Gastroesophageal sphincter (tissue), 4 donors: ENCODE results near the gene RFX3. TPM values are rescaled to one million over a fixed set of nuclear protein-coding genes. Genes with fewer than 3 reads are reported as not detected.
"Not testable (repeated sequence)": the region's sequence is repeated elsewhere in the genome, so short reads cannot be mapped to it uniquely, and the experiment has no call there.

Source experiments
- ATAC-seq: fragments of 150-250 bp; one replicate; pipeline ENCODE4 v1.9.1; 2016; ENCODE audit warnings: mild to moderate bottlenecking, moderate library complexity
- H3K27ac ChIP-seq, 4 donors: fragments of 200-600 bp; sonication (generic) in 3 of 4; 1 replicate in 3 of 4; 2 replicates in 1 of 4; pipeline ENCODE4 v1.5.1; 2016 to 2019
- H3K27me3 ChIP-seq: fragments of 200-600 bp; sonication (generic); one replicate; pipeline ENCODE4 v1.5.1; 2019
- H3K36me3 ChIP-seq, 2 donors: fragments of 200-600 bp; sonication (generic); one replicate each; pipeline ENCODE4 v1.5.1; 2019; ENCODE audit warnings: control low read depth in 1 of 2
- H3K4me1 ChIP-seq, 3 donors: fragments of 200-600 bp; sonication (generic); 1 replicate in 2 of 3; 2 replicates in 1 of 3; pipeline ENCODE4 v1.5.1; 2016 to 2019; ENCODE audit warnings: control low read depth in 2 of 3
- H3K4me3 ChIP-seq, 2 donors: fragments of 200-600 bp; sonication (generic); one replicate each; pipeline ENCODE4 v1.5.1; 2019; ENCODE audit warnings: mild to moderate bottlenecking in 1 of 2, moderate library complexity in 1 of 2
- H3K9me3 ChIP-seq, 3 donors: fragments of 200-600 bp; sonication (generic); one replicate each; pipeline ENCODE4 v1.5.1; 2017 to 2019; ENCODE audit warnings: control low read depth in 2 of 3
- EP300 ChIP-seq: sonication (generic); formaldehyde crosslinking; IDR thresholded peaks from one replicate; pipeline ENCODE4 v1.6.1; 2017; ENCODE audit warnings: antibody characterized with exemption, mild to moderate bottlenecking
- POLR2A ChIP-seq, 2 donors: fragments of 450-650 bp; IDR thresholded peaks; one replicate each; pipeline ENCODE4 v1.6.1; 2017; ENCODE audit warnings: antibody characterized with exemption in 2 of 2, mild to moderate bottlenecking in 2 of 2, moderate library complexity in 1 of 2
- POLR2AphosphoS5 ChIP-seq: sonication (generic); formaldehyde crosslinking; IDR thresholded peaks from one replicate; pipeline ENCODE4 v1.6.1; 2017; ENCODE audit warnings: antibody characterized with exemption
- WGBS, 2 donors: methylation state at CpG; one replicate each; pipeline ENCODE4 v1.1.5; 2018; ENCODE audit warnings: low coverage in 1 of 2; 5-methylcytosine and 5-hydroxymethylcytosine counted together
- total RNA-seq, 4 donors: library from RNA; depleted of rRNA; stranded (reverse); fragments of >200 nt; gene quantifications; one replicate each; pipeline ENCODE4 v1.1.0, GENCODE V29; 2016
- TF ChIP-seq, protein P1 (sequence below), 4 experiments: fragments of 200-600 bp in 2 of 4; fragments of 450-650 bp in 2 of 4; sonication (generic) in 1 of 4; IDR thresholded peaks; one replicate each; pipeline ENCODE4 v1.5.1; 2017 to 2019; ENCODE audit warnings: antibody characterized with exemption in 4 of 4, mild to moderate bottlenecking in 2 of 4, moderate library complexity in 2 of 4

RFX3 gene
- total RNA-seq, 4 donors from 2014 or later, result 5.6 to 9.0 (median 7.7) TPM

DNA sequence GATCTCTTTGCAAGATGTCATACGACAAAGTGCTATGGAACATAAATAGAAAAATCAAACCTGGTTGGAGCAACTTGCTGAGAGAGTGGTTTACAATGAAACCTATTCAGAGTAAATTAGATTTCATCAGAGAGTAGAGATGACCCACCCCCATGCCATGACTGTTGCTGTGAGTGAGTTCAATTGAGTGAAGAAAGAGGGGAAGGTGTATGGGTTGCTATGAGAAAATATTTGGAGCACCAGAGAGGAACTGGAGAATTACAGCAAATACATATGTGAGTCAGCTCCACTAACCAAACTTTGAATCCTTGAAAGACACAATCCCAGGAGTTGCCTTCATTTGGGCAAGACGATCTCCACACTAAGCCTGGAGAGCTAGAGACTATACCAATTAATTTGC is 217.2 kb downstream of the RFX3 start:
- no peaks in the 10 kb centered on the region for H3K9me3 ChIP-seq
- no peak overlapping the region for H3K27ac ChIP-seq
- no peak overlapping the region for H3K4me3 ChIP-seq
- 81 to 84% methylated on average over 2 of the region's 2 CpGs for WGBS, 2 donors
- H3K4me1 ChIP-seq, result no peaks in the 10 kb centered on the region
- H3K27me3 ChIP-seq, result no peaks in the 10 kb centered on the region
- no peak for ATAC-seq
- TF ChIP-seq, protein P1, sequence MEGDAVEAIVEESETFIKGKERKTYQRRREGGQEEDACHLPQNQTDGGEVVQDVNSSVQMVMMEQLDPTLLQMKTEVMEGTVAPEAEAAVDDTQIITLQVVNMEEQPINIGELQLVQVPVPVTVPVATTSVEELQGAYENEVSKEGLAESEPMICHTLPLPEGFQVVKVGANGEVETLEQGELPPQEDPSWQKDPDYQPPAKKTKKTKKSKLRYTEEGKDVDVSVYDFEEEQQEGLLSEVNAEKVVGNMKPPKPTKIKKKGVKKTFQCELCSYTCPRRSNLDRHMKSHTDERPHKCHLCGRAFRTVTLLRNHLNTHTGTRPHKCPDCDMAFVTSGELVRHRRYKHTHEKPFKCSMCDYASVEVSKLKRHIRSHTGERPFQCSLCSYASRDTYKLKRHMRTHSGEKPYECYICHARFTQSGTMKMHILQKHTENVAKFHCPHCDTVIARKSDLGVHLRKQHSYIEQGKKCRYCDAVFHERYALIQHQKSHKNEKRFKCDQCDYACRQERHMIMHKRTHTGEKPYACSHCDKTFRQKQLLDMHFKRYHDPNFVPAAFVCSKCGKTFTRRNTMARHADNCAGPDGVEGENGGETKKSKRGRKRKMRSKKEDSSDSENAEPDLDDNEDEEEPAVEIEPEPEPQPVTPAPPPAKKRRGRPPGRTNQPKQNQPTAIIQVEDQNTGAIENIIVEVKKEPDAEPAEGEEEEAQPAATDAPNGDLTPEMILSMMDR (IDR thresholded peaks at IDR 0.05), result no peak
- no peak for TF ChIP-seq POLR2AphosphoS5
- no peak for TF ChIP-seq EP300
- no peak for TF ChIP-seq POLR2A (IDR thresholded peaks at IDR 0.05)
- no peaks in the 10 kb centered on the region for H3K36me3 ChIP-seq

DNA sequence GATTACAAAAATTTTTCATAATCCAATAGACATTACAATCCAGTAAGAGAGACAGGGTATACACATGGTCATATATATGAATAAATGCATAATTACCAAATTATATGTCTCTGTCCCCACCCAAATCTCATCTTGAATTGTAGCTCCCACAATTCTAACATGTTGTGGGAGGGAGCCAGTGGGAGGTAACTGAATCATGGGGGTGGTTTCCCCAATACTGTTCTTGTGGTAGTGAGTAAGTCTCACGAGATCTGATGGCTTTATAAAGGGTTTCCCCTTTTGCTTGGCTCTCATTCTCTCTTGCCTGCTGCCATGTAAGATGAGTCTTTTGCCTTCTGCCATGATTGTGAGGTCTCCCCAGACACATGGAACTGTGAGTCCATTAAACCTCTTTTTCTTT is 221.4 kb downstream of the RFX3 start:
- H3K9me3 ChIP-seq, H3K27me3 ChIP-seq, H3K27ac ChIP-seq, H3K36me3 ChIP-seq, H3K4me3 ChIP-seq, ATAC-seq, H3K4me1 ChIP-seq: not testable (repeated sequence)
- WGBS, 2 donors, result 83 to 87% methylated on average over 1 of the region's 1 CpG

DNA sequence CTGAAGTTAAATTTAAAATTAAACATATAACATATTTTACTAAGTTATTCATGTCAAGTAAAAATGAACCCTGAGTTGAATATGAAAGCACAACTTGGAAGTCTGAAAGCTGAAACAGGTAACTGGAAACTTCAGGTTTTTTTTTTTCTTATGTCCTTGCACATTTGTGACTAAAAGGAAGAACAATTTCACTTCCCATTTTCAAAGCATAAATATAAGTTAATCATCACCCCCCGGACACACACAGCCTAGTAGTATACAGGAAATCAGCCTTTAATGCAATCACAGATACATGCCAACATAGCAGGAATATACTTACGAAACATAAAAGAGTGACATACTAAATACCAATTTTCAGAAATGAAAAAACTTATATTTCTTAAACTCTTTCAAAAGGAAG is 225.9 kb downstream of the RFX3 start:
- no peak overlapping the region for H3K27ac ChIP-seq

DNA sequence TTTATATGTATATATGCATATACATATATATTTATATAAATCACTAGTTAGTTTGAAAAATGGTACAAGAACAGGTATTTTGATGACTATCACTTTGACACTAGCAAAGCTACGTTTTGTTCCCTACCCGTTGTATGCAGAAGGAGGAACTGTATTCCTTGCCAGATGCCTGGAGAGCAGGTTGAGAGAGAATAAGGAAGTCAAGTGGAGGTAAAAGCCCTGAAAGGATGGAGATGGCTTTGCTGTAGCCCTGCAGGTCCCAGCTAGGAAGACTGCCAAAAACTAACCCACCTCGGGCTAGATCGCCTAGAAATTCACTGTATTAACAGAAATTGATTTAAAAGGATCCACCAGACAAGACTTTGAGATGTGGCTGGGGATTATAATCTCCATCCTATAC is 229.3 kb downstream of the RFX3 start:
- no peak overlapping the region for H3K27ac ChIP-seq
- no peaks in the 10 kb centered on the region for H3K9me3 ChIP-seq
- no peaks in the 10 kb centered on the region for H3K27me3 ChIP-seq
- no peaks in the 10 kb centered on the region for H3K4me1 ChIP-seq
- TF ChIP-seq POLR2A (IDR thresholded peaks at IDR 0.05), result no peak
- TF ChIP-seq, protein P1 (IDR thresholded peaks at IDR 0.05), result no peak
- TF ChIP-seq EP300, result no peak
- no peak for TF ChIP-seq POLR2AphosphoS5
- H3K36me3 ChIP-seq, result no peaks in the 10 kb centered on the region
- no peak overlapping the region for H3K4me3 ChIP-seq
- 69 to 92% methylated on average over 2 to 4 of the region's 4 CpGs for WGBS, 2 donors
- ATAC-seq, result no peak

More for the DNA sequence above, 225.9 kb downstream of the RFX3 start:
- no peak for TF ChIP-seq POLR2A (IDR thresholded peaks at IDR 0.05)
- TF ChIP-seq, protein P1 (IDR thresholded peaks at IDR 0.05), result no peak
- no peak for TF ChIP-seq EP300
- no peak for TF ChIP-seq POLR2AphosphoS5
- WGBS, 2 donors, result 88 to 97% methylated on average over 2 of the region's 2 CpGs
- Histone ChIP-seq H3K36me3 (no peaks in the 10 kb centered on the region), H3K27me3 (no peaks in the 10 kb centered on the region), H3K9me3 (no peaks in the 10 kb centered on the region), H3K4me3 (no peak overlapping the region), H3K4me1 (no peaks in the 10 kb centered on the region)
- ATAC-seq, result no peak

DNA sequence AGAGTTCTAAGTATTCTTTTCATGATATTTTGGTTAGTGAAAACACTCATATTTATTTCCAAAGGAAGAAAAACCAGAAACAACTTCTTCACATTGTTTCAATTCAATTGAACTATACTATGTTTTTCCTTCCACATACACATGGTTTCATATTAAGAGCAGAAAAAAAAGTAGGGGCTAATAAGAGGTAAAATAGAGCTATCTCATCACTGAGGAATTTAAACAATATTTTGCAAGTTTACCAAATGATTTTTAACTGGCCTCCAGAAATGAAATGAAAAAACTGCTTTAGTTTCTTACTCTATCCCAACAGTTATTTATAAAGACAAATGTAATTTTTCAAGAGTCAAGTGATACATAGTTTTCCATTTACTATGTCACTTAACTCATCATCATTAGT is 233.5 kb downstream of the RFX3 start:
- TF ChIP-seq EP300 (no peak), POLR2AphosphoS5 (no peak), POLR2A (IDR thresholded peaks at IDR 0.05) (no peak)
- TF ChIP-seq, protein P1 (IDR thresholded peaks at IDR 0.05), result no peak
- no peaks in the 10 kb centered on the region for H3K27me3 ChIP-seq
- H3K4me1 ChIP-seq, result no peaks in the 10 kb centered on the region
- ATAC-seq, result no peak
- peaks cover 0 to 6% of the 10 kb centered on the region in 2 donors for H3K36me3 ChIP-seq
- H3K4me3 ChIP-seq, result no peak overlapping the region
- H3K9me3 ChIP-seq, result no peaks in the 10 kb centered on the region
- no peak overlapping the region for H3K27ac ChIP-seq
